Measurements from ENCODE around the gene KRTAP21-3.

DNA sequence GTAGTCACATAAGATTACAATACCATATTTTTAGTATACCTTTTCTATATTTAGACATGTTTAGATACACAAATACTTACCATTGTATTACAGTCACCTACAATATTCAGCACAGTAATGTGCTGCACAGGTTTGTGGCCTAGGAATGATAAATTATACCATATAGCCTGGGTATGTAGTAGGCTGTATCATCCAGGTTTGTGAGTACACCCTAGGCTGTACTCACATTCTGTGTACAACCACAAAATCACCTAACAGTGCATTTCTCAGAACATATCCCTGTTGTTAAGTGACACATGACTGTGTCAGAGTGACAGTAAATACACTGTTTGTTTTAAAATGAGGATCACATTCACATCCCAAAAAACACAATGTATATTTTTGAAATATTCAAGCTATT is 11.2 kb downstream of the KRTAP21-3 start:
- TF ChIP-seq POLR2A (IDR thresholded peaks at IDR 0.05) = no peak
- TF ChIP-seq EP300 (IDR thresholded peaks at IDR 0.05) = no peak
- no peak for TF ChIP-seq POLR2AphosphoS5 (IDR thresholded peaks at IDR 0.05)

Measured in stomach (tissue), 4 donors.